Cerebellar nuclear complex (tissue), 1 donor: ENCODE measurements around the gene KCNV2.
"Not testable (repeated sequence)": the region's sequence is repeated elsewhere in the genome, so short reads cannot be mapped to it uniquely, and the experiment has no call there.

ENCODE experiments used
- DNase-seq, 2 experiments: peaks; one replicate each; lab custom pipeline; 2025; lab: John Stamatoyannopoulos, UW

KCNV2 gene

GRCh38 chr9:2717385-2717784 is at the start of gene KCNV2:
Gene KCNV2 (plus strand): TSS chr9:2717510. CDS start chr9:2717740, 230 bp downstream.
- no peak for DNase-seq

- no peak for DNase-seq
These were observed 44.1 kb upstream of the KCNV2 start for GRCh38 chr9:2673161-2673560.

- no peak for DNase-seq
These were observed 43.0 kb upstream of the KCNV2 start for GRCh38 chr9:2674141-2674824.

- no peak for DNase-seq
These were observed 41.5 kb upstream of the KCNV2 start for GRCh38 chr9:2675834-2676233.

- DNase-seq = no peak
These were observed 40.8 kb upstream of the KCNV2 start for GRCh38 chr9:2676466-2676865.

- DNase-seq = no peak
These were observed 39.1 kb upstream of the KCNV2 start for GRCh38 chr9:2677915-2678889.

GRCh38 chr9:2679011-2679410 is 38.3 kb upstream of the KCNV2 start:
- no peak for DNase-seq

- no peak for DNase-seq
These were observed 35.3 kb upstream of the KCNV2 start for GRCh38 chr9:2681981-2682380.

- no peak for DNase-seq
These were observed 30.4 kb upstream of the KCNV2 start for GRCh38 chr9:2686911-2687310.

- DNase-seq = no peak
These were observed 28.7 kb upstream of the KCNV2 start for GRCh38 chr9:2688636-2689035.

GRCh38 chr9:2691212-2691611 is 26.1 kb upstream of the KCNV2 start:
- no peak for DNase-seq

GRCh38 chr9:2691626-2692025 is 25.7 kb upstream of the KCNV2 start:
- no peak for DNase-seq

GRCh38 chr9:2693056-2693455 is 24.3 kb upstream of the KCNV2 start:
- no peak for DNase-seq

- no peak for DNase-seq
These were observed 19.8 kb upstream of the KCNV2 start for GRCh38 chr9:2697492-2697891.

- DNase-seq = no peak
These were observed 16.9 kb upstream of the KCNV2 start for GRCh38 chr9:2700398-2700797.

- no peak for DNase-seq
These were observed 16.3 kb upstream of the KCNV2 start for GRCh38 chr9:2700909-2701550.

GRCh38 chr9:2704504-2704903 is 12.8 kb upstream of the KCNV2 start:
- no peak for DNase-seq

- not testable (repeated sequence) for DNase-seq
These were observed 10.1 kb upstream of the KCNV2 start for GRCh38 chr9:2707256-2707655.

GRCh38 chr9:2709645-2710101 is 7.6 kb upstream of the KCNV2 start:
- DNase-seq = no peak

- no peak for DNase-seq
These were observed 5.6 kb upstream of the KCNV2 start for GRCh38 chr9:2711716-2712115.

- DNase-seq = no peak
These were observed 839 bp downstream of the KCNV2 start for GRCh38 chr9:2718001-2718697.

GRCh38 chr9:2718698-2719033 is 1.4 kb downstream of the KCNV2 start:
- DNase-seq = no peak
